HG03442 (cell line): Measurements from ENCODE around the gene SLC35E1.
"Not testable (repeated sequence)": the region's sequence is repeated elsewhere in the genome, so short reads cannot be mapped to it uniquely, and the experiment has no call there.

ENCODE experiments used
- ATAC-seq: cut with Tn5 transposase; IDR thresholded peaks from one replicate; pipeline ENCODE4 v1.9.1; 2021; ENCODE audit warnings: mild to moderate bottlenecking, moderate library complexity; ENCODE audit not compliant: unreplicated experiment

SLC35E1 gene

DNA sequence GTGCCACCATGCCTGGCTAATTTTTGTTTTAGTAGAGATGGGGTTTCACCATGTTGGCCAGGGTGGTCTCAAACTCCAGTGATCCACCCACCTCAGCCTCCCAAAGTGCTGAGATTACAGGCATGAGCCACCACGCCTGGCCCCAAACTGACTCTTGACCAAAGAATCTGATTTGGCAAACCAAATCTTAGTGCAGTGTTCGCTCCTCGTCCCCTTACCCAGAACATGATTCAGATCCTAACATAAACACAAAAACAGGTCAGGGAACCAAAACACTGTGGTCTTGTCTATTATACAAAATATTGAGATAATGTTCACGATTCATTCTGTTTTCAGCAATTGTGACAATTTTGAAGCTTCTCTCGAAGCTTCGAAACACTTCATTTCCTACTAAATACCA is 20.3 kb downstream of the SLC35E1 start:
- ATAC-seq: not testable (repeated sequence)

DNA sequence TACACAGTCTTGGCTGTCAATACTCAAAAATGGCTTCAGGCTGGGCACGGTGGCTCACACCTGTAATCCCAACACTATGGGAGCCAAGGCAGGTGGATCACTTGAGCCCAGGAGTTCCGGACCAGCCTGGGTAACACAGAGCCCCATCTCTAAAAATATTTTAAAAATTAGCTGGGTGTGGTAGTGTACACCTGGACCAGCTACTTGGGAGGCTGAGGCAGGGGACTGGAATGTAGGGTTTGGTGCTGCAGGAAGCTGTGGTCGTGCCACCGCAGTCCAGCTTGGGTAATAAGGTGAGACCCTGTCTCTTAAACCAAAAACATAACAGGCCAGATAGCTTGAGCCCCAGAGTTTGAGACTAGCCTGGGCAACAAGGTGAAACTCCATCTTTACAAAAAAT is 23.3 kb downstream of the SLC35E1 start:
- no peak for ATAC-seq

- ATAC-seq: no peak
These were observed 27.6 kb downstream of the SLC35E1 start for GRCh38 chr19:16544473-16545231.

DNA sequence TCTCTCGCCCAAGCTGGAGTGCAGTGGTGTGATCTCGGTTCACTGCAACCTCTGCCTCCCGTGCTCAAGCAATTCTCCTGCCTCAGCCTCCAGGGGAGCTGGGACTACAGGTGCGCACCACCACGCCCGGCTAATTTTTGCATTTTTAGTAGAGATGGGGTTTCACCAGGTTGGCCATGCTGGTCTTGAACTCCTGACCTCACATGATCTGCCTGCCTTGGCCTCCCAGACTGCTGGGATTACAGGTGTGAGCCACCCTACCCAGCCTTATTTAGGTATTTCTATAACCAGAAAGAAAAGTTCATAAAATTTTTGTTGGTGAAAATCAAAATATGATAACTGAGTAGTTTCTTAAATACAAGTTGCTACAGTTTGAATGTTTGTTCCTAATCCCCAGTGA is 28.5 kb downstream of the SLC35E1 start:
- ATAC-seq: not testable (repeated sequence)

DNA sequence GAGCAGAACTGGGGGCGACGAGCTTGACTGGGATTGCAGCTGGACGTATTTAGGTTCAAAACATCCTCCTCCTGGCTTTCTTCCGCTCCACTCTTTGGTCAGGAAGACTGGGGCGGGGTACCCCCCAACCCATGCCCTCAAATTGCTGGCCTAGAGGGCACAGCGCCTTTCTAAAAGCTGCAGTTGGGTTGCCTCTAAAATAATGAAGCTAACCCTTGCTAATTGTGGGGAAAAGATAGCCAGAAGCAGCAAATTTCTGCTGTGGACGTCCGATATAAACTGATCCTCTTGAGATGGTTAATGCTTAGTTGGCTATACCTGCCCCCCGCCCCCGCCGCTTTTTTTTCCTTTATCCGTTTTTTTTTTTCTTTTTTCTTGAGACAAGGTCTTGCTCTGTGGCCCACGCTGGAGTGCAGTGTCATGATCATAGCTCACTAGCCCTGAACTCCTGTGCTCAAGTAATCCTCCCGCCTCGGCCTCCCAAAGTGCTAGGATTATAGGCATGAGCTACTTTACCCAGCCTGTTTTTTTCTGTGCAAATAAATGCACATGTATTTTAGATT is 29.2 kb downstream of the SLC35E1 start:
- ATAC-seq: no peak

DNA sequence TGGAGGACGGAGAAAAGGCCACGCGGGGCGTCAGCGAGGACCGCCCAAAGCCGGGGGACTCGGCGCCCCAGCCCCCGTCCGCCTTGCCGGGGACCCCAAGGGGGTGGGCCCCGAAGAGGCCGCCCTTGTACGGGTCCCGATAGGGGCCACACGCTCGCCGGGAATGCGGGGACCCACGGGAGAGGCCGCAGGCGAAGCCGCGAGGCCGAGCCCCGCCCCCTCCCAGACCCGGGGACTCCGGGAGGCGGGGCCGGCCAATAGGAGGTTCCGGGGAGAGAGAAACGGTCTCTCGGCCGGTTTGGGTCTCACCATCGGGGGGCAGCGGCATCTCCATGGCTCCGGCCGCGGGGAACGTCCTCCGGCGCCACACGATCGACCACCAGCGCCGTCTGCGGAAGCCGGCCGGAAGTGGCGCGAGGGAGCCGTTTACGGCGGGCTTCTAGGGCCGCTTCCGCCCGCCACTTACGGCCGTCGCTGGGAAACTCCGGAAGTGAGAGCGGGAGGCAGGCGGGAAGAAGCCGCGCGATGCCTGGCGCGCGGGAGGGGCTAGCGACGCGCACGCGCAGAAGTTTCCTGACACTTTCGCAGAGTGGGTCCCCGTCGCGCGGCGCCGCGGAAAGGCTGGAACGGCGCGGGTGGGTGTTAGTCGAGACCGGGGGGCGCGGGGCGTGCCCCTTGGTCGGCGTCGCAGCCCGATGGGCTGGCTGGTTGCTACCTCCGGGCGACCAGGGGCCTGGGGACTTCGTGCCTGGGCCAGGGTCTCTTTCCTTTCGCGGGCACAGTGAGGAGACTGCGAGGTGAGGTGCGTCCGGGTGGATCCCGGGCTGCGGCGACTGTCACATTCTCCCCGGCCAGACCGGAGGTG is 29.9 kb downstream of the SLC35E1 start, which contains the start of gene CHERP:
CHERP (minus strand) TSS at position 393 of the 865 bp plus-strand sequence; CDS start at position 334, 59 bp downstream.
- peak; percentile 74 for ATAC-seq

DNA sequence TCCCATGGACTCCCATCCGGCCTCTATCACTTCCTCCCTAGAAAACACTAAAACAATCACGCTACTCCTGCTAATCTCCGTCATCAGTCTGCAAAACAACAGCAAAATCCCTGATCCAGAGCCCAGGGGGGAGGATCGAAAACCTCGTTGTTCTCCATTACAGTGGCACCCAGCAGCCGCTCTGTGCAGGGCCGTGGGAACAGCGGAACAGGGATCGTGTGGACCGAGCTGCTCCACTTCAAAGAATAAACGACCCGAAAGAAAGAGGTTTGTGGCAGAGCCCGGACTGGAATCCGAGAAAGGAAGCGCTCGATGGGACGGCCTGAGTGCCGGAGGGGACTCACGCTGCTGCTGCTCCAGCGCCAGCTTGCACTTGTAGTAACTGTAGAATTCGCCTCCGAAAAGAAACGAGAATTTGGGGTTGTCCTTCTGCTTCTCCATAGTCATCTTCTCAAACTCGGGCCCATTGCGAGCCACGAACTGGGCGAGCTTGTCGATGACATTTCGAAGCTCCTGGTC is 30.6 kb downstream of the SLC35E1 start:
- peak; percentile 5 for ATAC-seq

GRCh38 chr19:16540948-16541347 is 31.3 kb downstream of the SLC35E1 start:
- no peak for ATAC-seq

DNA sequence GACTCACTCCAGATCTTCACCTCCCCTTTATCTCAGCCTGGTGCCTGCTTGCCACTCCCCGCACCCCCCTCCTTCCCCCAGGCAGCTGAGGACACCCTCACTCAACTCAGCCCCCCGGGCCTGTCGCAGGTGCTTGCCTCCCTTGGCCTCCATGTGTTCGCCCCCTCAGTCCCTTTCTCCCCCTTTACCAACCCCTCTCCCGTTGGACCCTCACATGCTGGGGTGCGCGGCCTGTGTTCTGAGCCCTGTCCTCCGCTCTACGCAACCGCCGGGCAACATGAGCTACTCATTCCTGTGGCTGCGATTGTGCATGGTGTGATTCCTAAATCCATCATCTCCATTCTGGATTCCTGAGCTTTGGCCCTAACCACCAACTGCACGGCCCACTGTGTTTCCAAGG is 35.1 kb downstream of the SLC35E1 start:
- ATAC-seq: no peak

DNA sequence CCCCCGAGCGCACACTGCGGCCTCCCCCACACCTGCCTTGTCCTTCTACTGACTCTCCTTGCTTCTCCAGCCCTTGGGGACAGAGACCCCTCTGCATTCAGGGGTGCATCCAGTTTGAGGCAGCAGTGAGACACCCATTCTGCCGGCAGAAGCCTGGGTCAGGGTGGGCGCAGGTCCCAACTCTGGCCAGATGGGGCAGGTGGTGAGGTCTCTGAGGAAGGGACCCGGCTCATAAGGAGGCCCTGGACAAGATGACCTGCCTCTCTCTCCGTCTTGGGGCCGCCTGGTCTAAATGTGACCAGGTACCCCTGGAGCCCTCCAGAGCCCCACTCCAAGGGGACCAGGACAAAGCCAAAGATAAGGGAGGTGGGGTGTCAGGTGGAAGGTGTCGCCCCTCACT is 36.1 kb downstream of the SLC35E1 start:
- ATAC-seq: no peak

DNA sequence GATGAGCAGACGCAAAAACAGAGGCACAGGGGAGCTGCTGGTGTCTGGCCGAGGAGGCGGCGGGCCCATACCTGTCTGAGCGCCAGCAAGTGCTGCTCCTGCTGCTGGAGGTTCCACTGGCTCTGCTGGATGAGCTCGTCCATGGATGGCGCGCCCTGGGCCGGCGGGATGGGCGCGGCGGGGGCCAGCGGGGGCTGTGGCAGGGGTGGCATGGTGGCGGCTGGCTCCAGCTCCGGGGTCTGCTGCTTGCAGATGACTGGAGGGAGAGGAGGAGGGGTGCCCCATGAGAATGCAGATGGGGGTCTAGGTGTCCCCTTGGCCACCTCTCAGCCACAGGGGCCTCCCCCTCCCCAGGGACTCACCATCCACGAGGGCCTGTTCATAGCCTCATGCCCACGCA is 36.8 kb downstream of the SLC35E1 start:
- ATAC-seq: no peak

GRCh38 chr19:16532440-16533234 is 39.6 kb downstream of the SLC35E1 start:
- no peak for ATAC-seq

GRCh38 chr19:16531380-16531669 is 40.9 kb downstream of the SLC35E1 start:
- no peak for ATAC-seq

- no peak for ATAC-seq
These were observed 41.5 kb downstream of the SLC35E1 start for GRCh38 chr19:16530540-16531379.

GRCh38 chr19:16529466-16530144 is 42.6 kb downstream of the SLC35E1 start:
- ATAC-seq: no peak

- ATAC-seq: no peak
These were observed 44.2 kb downstream of the SLC35E1 start for GRCh38 chr19:16527971-16528521.

- ATAC-seq: no peak
These were observed 44.8 kb downstream of the SLC35E1 start for GRCh38 chr19:16527334-16527935.

- ATAC-seq: no peak
These were observed 46.3 kb downstream of the SLC35E1 start for GRCh38 chr19:16525751-16526481.
